Muscle layer of colon (tissue), 2 donors: ENCODE results near the gene ME3.

Source experiments
- H3K27ac ChIP-seq: one replicate; pipeline ENCODE4 v1.7.0; 2013; ENCODE audit warnings: low read depth, mild to moderate bottlenecking, low read length, moderate library complexity
- H3K27me3 ChIP-seq, 2 donors: one replicate each; pipeline ENCODE4 v1.7.0; 2013; ENCODE audit warnings: low read length in 2 of 2, mild to moderate bottlenecking in 2 of 2; ENCODE audit not compliant: insufficient read depth in 2 of 2, control insufficient read depth in 1 of 2
- H3K36me3 ChIP-seq: one replicate; pipeline ENCODE4 v1.7.0; 2013; ENCODE audit warnings: mild to moderate bottlenecking, low read length; ENCODE audit not compliant: insufficient read depth
- H3K4me1 ChIP-seq: one replicate; pipeline ENCODE4 v1.7.0; 2013; ENCODE audit warnings: mild to moderate bottlenecking, low read length; ENCODE audit not compliant: insufficient read depth
- H3K4me3 ChIP-seq, 2 donors: one replicate each; pipeline ENCODE4 v1.7.0; 2013; ENCODE audit warnings: low read length in 2 of 2, low read depth in 1 of 2, mild to moderate bottlenecking in 1 of 2, moderate library complexity in 1 of 2
- H3K9ac ChIP-seq: one replicate; pipeline ENCODE4 v1.7.0; 2013; ENCODE audit warnings: low read length
- H3K9me3 ChIP-seq: one replicate; pipeline ENCODE4 v1.7.0; 2013; ENCODE audit warnings: mild to moderate bottlenecking, low read length
- donor health status: abdominal sarcoma.
- donor health status: Adenocarcinoma of cecum.

The ME3 gene

GRCh38 chr11:86692317-86692716 lies 19.9 kb upstream of the ME3 start:
- Histone ChIP-seq H3K9ac (no peak overlapping the region), H3K4me3 (no peak overlapping the region), H3K36me3 (no peaks in the 10 kb centered on the region), H3K9me3 (no peaks in the 10 kb centered on the region), H3K27ac (no peak overlapping the region), H3K4me1 (peaks cover 33% of the 10 kb centered on the region), H3K27me3 (no peaks in the 10 kb centered on the region)

- Histone ChIP-seq H3K4me3 (no peak overlapping the region), H3K9ac (no peak overlapping the region), H3K4me1 (peaks cover 13% of the 10 kb centered on the region), H3K36me3 (no peaks in the 10 kb centered on the region), H3K9me3 (no peaks in the 10 kb centered on the region), H3K27ac (no peak overlapping the region), H3K27me3 (no peaks in the 10 kb centered on the region)
These were observed 16.2 kb upstream of the ME3 start for GRCh38 chr11:86688398-86689179.

GRCh38 chr11:86687185-86687778 lies 14.9 kb upstream of the ME3 start:
- Histone ChIP-seq H3K4me1 (peaks cover 16% of the 10 kb centered on the region), H3K36me3 (no peaks in the 10 kb centered on the region), H3K9ac (no peak overlapping the region), H3K27ac (no peak overlapping the region), H3K27me3 (no peaks in the 10 kb centered on the region), H3K4me3 (no peak overlapping the region), H3K9me3 (no peaks in the 10 kb centered on the region)

GRCh38 chr11:86686531-86686930 lies 14.1 kb upstream of the ME3 start:
- Histone ChIP-seq H3K4me3 (no peak overlapping the region), H3K9ac (no peak overlapping the region), H3K9me3 (no peaks in the 10 kb centered on the region), H3K4me1 (peaks cover 23% of the 10 kb centered on the region), H3K27me3 (no peaks in the 10 kb centered on the region), H3K36me3 (no peaks in the 10 kb centered on the region), H3K27ac (no peak overlapping the region)

- no peaks in the 10 kb centered on the region for H3K36me3 ChIP-seq
- H3K4me1 ChIP-seq = peaks cover 44% of the 10 kb centered on the region
- H3K27me3 ChIP-seq = no peaks in the 10 kb centered on the region
- peak overlapping the region; percentile 29 for H3K9ac ChIP-seq
- H3K9me3 ChIP-seq = no peaks in the 10 kb centered on the region
- peak overlapping the region; percentile 59 for H3K27ac ChIP-seq
- H3K4me3 ChIP-seq = no peak overlapping the region
These were observed 9.0 kb upstream of the ME3 start for GRCh38 chr11:86681483-86681756.

GRCh38 chr11:86680716-86681482 lies 8.5 kb upstream of the ME3 start:
- Histone ChIP-seq H3K4me1 (peaks cover 49% of the 10 kb centered on the region), H3K9ac (peak overlapping the region; percentile 29), H3K27ac (peak overlapping the region; percentile 59), H3K4me3 (no peak overlapping the region), H3K27me3 (no peaks in the 10 kb centered on the region), H3K9me3 (no peaks in the 10 kb centered on the region), H3K36me3 (no peaks in the 10 kb centered on the region)

GRCh38 chr11:86678823-86679222 lies 6.4 kb upstream of the ME3 start:
- Histone ChIP-seq H3K4me1 (peaks cover 66% of the 10 kb centered on the region), H3K9me3 (no peaks in the 10 kb centered on the region), H3K36me3 (no peaks in the 10 kb centered on the region), H3K27me3 (no peaks in the 10 kb centered on the region), H3K9ac (no peak overlapping the region), H3K4me3 (no peak overlapping the region), H3K27ac (peak overlapping the region; percentile 67)

GRCh38 chr11:86678296-86678695 lies 5.9 kb upstream of the ME3 start:
- H3K4me1 ChIP-seq = peaks cover 71% of the 10 kb centered on the region
- no peaks in the 10 kb centered on the region for H3K36me3 ChIP-seq
- no peaks in the 10 kb centered on the region for H3K27me3 ChIP-seq
- H3K9me3 ChIP-seq = no peaks in the 10 kb centered on the region
- peak overlapping the region; percentile 67 for H3K27ac ChIP-seq
- H3K4me3 ChIP-seq = no peak overlapping the region
- H3K9ac ChIP-seq = no peak overlapping the region

GRCh38 chr11:86676533-86677154 lies 4.2 kb upstream of the ME3 start:
- no peaks in the 10 kb centered on the region for H3K27me3 ChIP-seq
- H3K9ac ChIP-seq = no peak overlapping the region
- H3K4me1 ChIP-seq = peaks cover 71% of the 10 kb centered on the region
- H3K9me3 ChIP-seq = no peaks in the 10 kb centered on the region
- peak overlapping the region; percentile 41 for H3K27ac ChIP-seq
- H3K4me3 ChIP-seq = no peak overlapping the region
- H3K36me3 ChIP-seq = no peaks in the 10 kb centered on the region

GRCh38 chr11:86676010-86676409 lies 3.6 kb upstream of the ME3 start:
- Histone ChIP-seq H3K4me1 (peaks cover 70% of the 10 kb centered on the region), H3K27me3 (no peaks in the 10 kb centered on the region), H3K36me3 (no peaks in the 10 kb centered on the region), H3K9me3 (no peaks in the 10 kb centered on the region), H3K4me3 (no peak overlapping the region), H3K9ac (no peak overlapping the region), H3K27ac (peak overlapping the region; percentile 41)

- Histone ChIP-seq H3K4me1 (peaks cover 72% of the 10 kb centered on the region), H3K27me3 (no peaks in the 10 kb centered on the region), H3K4me3 (no peak overlapping the region), H3K27ac (peak overlapping the region; percentile 42), H3K9me3 (no peaks in the 10 kb centered on the region), H3K36me3 (no peaks in the 10 kb centered on the region), H3K9ac (no peak overlapping the region)
These were observed 2.6 kb upstream of the ME3 start for GRCh38 chr11:86675017-86675416.
